ENCODE data around the gene NSDHL.

NSDHL gene

GRCh38 chrX:152822383-152823086 lies 8.3 kb upstream of the NSDHL start:
- H3K23ac ChIP-seq (ENCODE audit: low read length): no peak overlapping the region
- no peak overlapping the region for H3K18ac ChIP-seq (ENCODE audit: low read length)
- H3K4me3 ChIP-seq (ENCODE audit: low read depth, low read length): no peak overlapping the region
- H3K4me2 ChIP-seq (ENCODE audit: low read length): no peak overlapping the region
- H3K14ac ChIP-seq (ENCODE audit: low read length): no peak overlapping the region
- H4K8ac ChIP-seq (ENCODE audit: low read depth, low read length): no peak overlapping the region
- H3K9me3 ChIP-seq (ENCODE audit: insufficient read depth, low read depth, low read length): no peaks in the 10 kb centered on the region
- no peak for DNase-seq
- H2BK12ac ChIP-seq (ENCODE audit: low read length): no peak overlapping the region
- H3K27ac ChIP-seq (ENCODE audit: low read depth, low read length): no peak overlapping the region
- no peak overlapping the region for H3K4ac ChIP-seq (ENCODE audit: low read depth, low read length)
- H2AK5ac ChIP-seq (ENCODE audit: low read length): no peak overlapping the region
- peaks cover 0 to 2% of the 10 kb centered on the region in 2 experiments for H3K36me3 ChIP-seq (ENCODE audit: control insufficient read depth in 1 of 2, insufficient read depth in 2 of 2, low read length in 2 of 2)
- H2BK5ac ChIP-seq (ENCODE audit: low read depth, low read length, poor library complexity): no peak overlapping the region
- WGBS (ENCODE audit: extremely low coverage, insufficient coverage, insufficient read length): no CpG with 5 or more reads among the region's 6 CpGs
- no peaks in the 10 kb centered on the region for H3K79me2 ChIP-seq (ENCODE audit: control insufficient read depth, insufficient read depth, low read length, poor library complexity)
- no peak overlapping the region for H4K12ac ChIP-seq (ENCODE audit: low read depth, low read length)
- no peaks in the 10 kb centered on the region for H3K4me1 ChIP-seq (ENCODE audit: control insufficient read depth in 1 of 2, insufficient read depth in 2 of 2, low read length in 2 of 2)
- no peaks in the 10 kb centered on the region for H3K27me3 ChIP-seq (ENCODE audit: insufficient read depth, low read length)
- H3K9ac ChIP-seq (ENCODE audit: low read length): no peak overlapping the region
- H4K91ac ChIP-seq (ENCODE audit: low read depth, low read length): no peak overlapping the region
- no peak overlapping the region for H2BK120ac ChIP-seq (ENCODE audit: insufficient read depth, low read length, poor library complexity)
- H3K79me1 ChIP-seq (ENCODE audit: low read length): no peaks in the 10 kb centered on the region
- no peak overlapping the region for H2AFZ ChIP-seq (ENCODE audit: insufficient read depth, low read length, poor library complexity)

- Histone ChIP-seq H3K27ac (ENCODE audit: low read depth, low read length) (no peak overlapping the region), H3K14ac (ENCODE audit: low read length) (no peak overlapping the region), H2BK12ac (ENCODE audit: low read length) (no peak overlapping the region), H3K18ac (ENCODE audit: low read length) (no peak overlapping the region), H3K9ac (ENCODE audit: low read length) (no peak overlapping the region), H4K12ac (ENCODE audit: low read depth, low read length) (no peak overlapping the region), H3K9me3 (ENCODE audit: insufficient read depth, low read depth, low read length) (no peaks in the 10 kb centered on the region), H3K4me1 (ENCODE audit: control insufficient read depth in 1 of 2, insufficient read depth in 2 of 2, low read length in 2 of 2) (no peaks in the 10 kb centered on the region), H3K36me3 (ENCODE audit: control insufficient read depth in 1 of 2, insufficient read depth in 2 of 2, low read length in 2 of 2) (peaks cover 0 to 6% of the 10 kb centered on the region in 2 experiments), H2BK120ac (ENCODE audit: insufficient read depth, low read length, poor library complexity) (no peak overlapping the region), H2AK5ac (ENCODE audit: low read length) (no peak overlapping the region), H3K27me3 (ENCODE audit: insufficient read depth, low read length) (no peaks in the 10 kb centered on the region), H2BK5ac (ENCODE audit: low read depth, low read length, poor library complexity) (no peak overlapping the region), H3K4me2 (ENCODE audit: low read length) (no peak overlapping the region), H3K23ac (ENCODE audit: low read length) (no peak overlapping the region), H3K4ac (ENCODE audit: low read depth, low read length) (no peak overlapping the region), H4K8ac (ENCODE audit: low read depth, low read length) (no peak overlapping the region), H3K79me2 (ENCODE audit: control insufficient read depth, insufficient read depth, low read length, poor library complexity) (no peaks in the 10 kb centered on the region), H3K79me1 (ENCODE audit: low read length) (no peaks in the 10 kb centered on the region), H3K4me3 (ENCODE audit: low read depth, low read length) (no peak overlapping the region), H2AFZ (ENCODE audit: insufficient read depth, low read length, poor library complexity) (no peak overlapping the region), H4K91ac (ENCODE audit: low read depth, low read length) (no peak overlapping the region)
- no CpG with 5 or more reads among the region's 6 CpGs for WGBS (ENCODE audit: extremely low coverage, insufficient coverage, insufficient read length)
- no peak for DNase-seq
Observed at GRCh38 chrX:152823657-152824056, 7.2 kb upstream of the NSDHL start.

GRCh38 chrX:152824841-152825374 lies 6.0 kb upstream of the NSDHL start:
- Histone ChIP-seq H2AK5ac (ENCODE audit: low read length) (no peak overlapping the region), H3K14ac (ENCODE audit: low read length) (no peak overlapping the region), H3K9ac (ENCODE audit: low read length) (no peak overlapping the region), H2AFZ (ENCODE audit: insufficient read depth, low read length, poor library complexity) (no peak overlapping the region), H3K23ac (ENCODE audit: low read length) (no peak overlapping the region), H2BK12ac (ENCODE audit: low read length) (no peak overlapping the region), H3K4ac (ENCODE audit: low read depth, low read length) (no peak overlapping the region), H2BK5ac (ENCODE audit: low read depth, low read length, poor library complexity) (no peak overlapping the region), H3K4me1 (ENCODE audit: control insufficient read depth in 1 of 2, insufficient read depth in 2 of 2, low read length in 2 of 2) (no peaks in the 10 kb centered on the region), H3K79me2 (ENCODE audit: control insufficient read depth, insufficient read depth, low read length, poor library complexity) (no peaks in the 10 kb centered on the region), H4K8ac (ENCODE audit: low read depth, low read length) (no peak overlapping the region), H3K4me3 (ENCODE audit: low read depth, low read length) (no peak overlapping the region), H4K91ac (ENCODE audit: low read depth, low read length) (no peak overlapping the region), H4K12ac (ENCODE audit: low read depth, low read length) (no peak overlapping the region), H3K79me1 (ENCODE audit: low read length) (no peaks in the 10 kb centered on the region), H3K9me3 (ENCODE audit: insufficient read depth, low read depth, low read length) (no peaks in the 10 kb centered on the region), H3K27ac (ENCODE audit: low read depth, low read length) (no peak overlapping the region), H2BK120ac (ENCODE audit: insufficient read depth, low read length, poor library complexity) (no peak overlapping the region), H3K18ac (ENCODE audit: low read length) (no peak overlapping the region), H3K27me3 (ENCODE audit: insufficient read depth, low read length) (no peaks in the 10 kb centered on the region), H3K36me3 (ENCODE audit: control insufficient read depth in 1 of 2, insufficient read depth in 2 of 2, low read length in 2 of 2) (peaks cover 0 to 8% of the 10 kb centered on the region in 2 experiments), H3K4me2 (ENCODE audit: low read length) (no peak overlapping the region)
- no CpG with 5 or more reads among the region's 7 CpGs for WGBS (ENCODE audit: extremely low coverage, insufficient coverage, insufficient read length)
- DNase-seq: no peak

GRCh38 chrX:152831391-152831790 lies 528 bp downstream of the NSDHL start:
- Histone ChIP-seq H3K14ac (ENCODE audit: low read length) (peak overlapping the region; percentile 62), H2BK12ac (ENCODE audit: low read length) (no peak overlapping the region), H2BK120ac (ENCODE audit: insufficient read depth, low read length, poor library complexity) (peak overlapping the region; percentile 37), H3K36me3 (ENCODE audit: control insufficient read depth in 1 of 2, insufficient read depth in 2 of 2, low read length in 2 of 2) (peaks cover 9 to 27% of the 10 kb centered on the region in 2 experiments), H3K27me3 (ENCODE audit: insufficient read depth, low read length) (no peaks in the 10 kb centered on the region), H3K4me2 (ENCODE audit: low read length) (peak overlapping the region; percentile 66), H3K9me3 (ENCODE audit: insufficient read depth, low read depth, low read length) (no peaks in the 10 kb centered on the region), H3K18ac (ENCODE audit: low read length) (peak overlapping the region; percentile 3), H4K12ac (ENCODE audit: low read depth, low read length) (peak overlapping the region; percentile 74), H4K91ac (ENCODE audit: low read depth, low read length) (peak overlapping the region; percentile 82), H3K79me2 (ENCODE audit: control insufficient read depth, insufficient read depth, low read length, poor library complexity) (peaks cover 6% of the 10 kb centered on the region), H3K4ac (ENCODE audit: low read depth, low read length) (peak overlapping the region; percentile 49), H3K27ac (ENCODE audit: low read depth, low read length) (no peak overlapping the region), H2BK5ac (ENCODE audit: low read depth, low read length, poor library complexity) (peak overlapping the region; percentile 59), H2AFZ (ENCODE audit: insufficient read depth, low read length, poor library complexity) (peak overlapping the region; percentile 52), H3K4me1 (ENCODE audit: control insufficient read depth in 1 of 2, insufficient read depth in 2 of 2, low read length in 2 of 2) (peaks cover 3 to 4% of the 10 kb centered on the region in 2 experiments), H2AK5ac (ENCODE audit: low read length) (peak overlapping the region; percentile 65), H3K79me1 (ENCODE audit: low read length) (peaks cover 5% of the 10 kb centered on the region), H3K23ac (ENCODE audit: low read length) (no peak overlapping the region), H3K4me3 (ENCODE audit: low read depth, low read length) (peak overlapping the region; percentile 92), H4K8ac (ENCODE audit: low read depth, low read length) (peak overlapping the region; percentile 73), H3K9ac (ENCODE audit: low read length) (peak overlapping the region; percentile 93)
- no CpG with 5 or more reads among the region's 10 CpGs for WGBS (ENCODE audit: extremely low coverage, insufficient coverage, insufficient read length)
- DNase-seq: no peak
